ENCODE data around the gene PITPNM3. TPM values are rescaled to one million over a fixed set of nuclear protein-coding genes. Genes with fewer than 3 reads are reported as not detected.

PITPNM3 gene
- total and polyA plus RNA-seq, 2 of the 13 experiments (the other 11 are each of a cell fraction or from before 2014, with no cell fraction given): 0.13 to 0.29 TPM

GRCh38 chr17:6549384-6550036 lies 6.8 kb downstream of the PITPNM3 start:
- Histone ChIP-seq H3K36me3 (replicated peaks in 1 of 2; ENCODE audit: control insufficient read depth in 1 of 2, insufficient read depth in 2 of 2, low read length in 2 of 2) (no peaks in the 10 kb centered on the region), H3K9me3 (ENCODE audit: low read length) (no peaks in the 10 kb centered on the region), H3K27me3 (ENCODE audit: control insufficient read depth in 1 of 2, insufficient read depth in 2 of 2, low read length in 2 of 2) (peaks cover 0 to 15% of the 10 kb centered on the region in 2 experiments; a peak in 4 of 5 replicates), H3K4me3 (replicated peaks in 1 of 3; ENCODE audit: insufficient read depth in 1 of 3, low read depth in 2 of 3, low read length in 3 of 3) (no peak overlapping the region; a peak in 1 of 6 replicates), H3K4me2 (ENCODE audit: low read depth, low read length) (peak overlapping the region; percentile 75), H4K20me1 (ENCODE audit: insufficient read depth, low read length) (no peaks in the 10 kb centered on the region), H3K27ac (ENCODE audit: extremely low read length, insufficient read depth, low read length) (no peak overlapping the region), H3K9ac (ENCODE audit: insufficient read depth, low read depth, low read length) (no peak overlapping the region), H3K79me2 (ENCODE audit: insufficient read depth, low read length) (no peaks in the 10 kb centered on the region), H2AFZ (ENCODE audit: low read length) (no peak overlapping the region), H3K4me1 (ENCODE audit: insufficient read depth, low read length) (peaks cover 24% of the 10 kb centered on the region)
- ChIA-PET POLR2A (no interaction called here), CTCF (ENCODE audit: low intra/inter-chr PET ratio, low total read pairs) (no interaction called here)
- TF ChIP-seq CTCF (CRISPR knock-in tag; IDR thresholded peaks at IDR 0.05) (peak; percentile 11; the same call in 1 of the 2 replicates), CENPBD1 (CRISPR knock-in tag; IDR thresholded peaks at IDR 0.05; ENCODE audit: borderline replicate concordance, low read depth) (no peak), ZNF7 (CRISPR knock-in tag; IDR thresholded peaks at IDR 0.05) (no peak)
- ATAC-seq (peak; percentile 43), DNase-seq (ENCODE audit: low spot score) (no peak), FAIRE-seq (no peak)
- intact Hi-C loops (cut with micrococcal nuclease; ENCODE audit: unreplicated experiment): loop anchor here (10.0 kb wide), 1 partner anchor 75 kb away; no protein-coding TSS in a partner anchor
- BruUV-seq (replicated peaks): no TSS peak
- in situ Hi-C loops (cut with HindIII; ENCODE audit: extremely low pct_ligation_motif_present, low pct_unique_long_range_greater_than_20kb): no loop called here
- 17% methylated on average over 7 of the region's 9 CpGs for WGBS (ENCODE audit: low lambda C conversion rate)

Data from HepG2 (cell line).